ENCODE data around the gene CCT7. TPM values are rescaled to one million over a fixed set of nuclear protein-coding genes. Genes with fewer than 3 reads are reported as not detected.

Gene CCT7
- total RNA-seq, 1 experiment from 2014 or later, result 648 TPM

DNA sequence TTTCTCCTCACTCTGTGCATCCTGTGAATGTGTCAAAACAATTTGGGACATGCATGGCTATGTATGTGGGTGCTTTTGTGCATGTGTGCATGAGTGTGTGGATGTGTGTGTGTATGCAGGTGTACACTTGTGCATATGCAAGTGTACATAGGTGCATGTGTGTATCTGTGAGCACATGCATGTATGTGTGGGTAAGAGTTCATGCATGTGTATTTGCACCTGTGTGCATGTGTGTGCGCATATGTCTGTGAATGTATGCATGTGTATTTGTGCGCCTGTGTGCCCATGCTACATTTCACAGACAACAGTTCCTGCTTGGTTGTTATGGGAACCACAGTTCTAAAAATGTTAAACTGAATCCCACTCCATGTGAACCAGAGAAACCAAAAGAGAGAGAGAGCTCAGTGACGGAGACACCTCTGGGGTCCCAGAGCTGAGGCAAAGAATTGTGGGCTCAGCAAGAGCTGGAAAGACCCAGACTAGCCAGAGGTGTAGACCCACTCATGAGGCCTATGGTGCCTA is 52.1 kb downstream of the CCT7 start:
- CTCF ChIA-PET, result no interaction called here
- H3K9me3 ChIP-seq (ENCODE audit: low read depth, low read length, poor library complexity, severe bottlenecking), result no peaks in the 10 kb centered on the region
- no TSS peak for BruUV-seq (replicated peaks)
- TF ChIP-seq, protein P1, sequence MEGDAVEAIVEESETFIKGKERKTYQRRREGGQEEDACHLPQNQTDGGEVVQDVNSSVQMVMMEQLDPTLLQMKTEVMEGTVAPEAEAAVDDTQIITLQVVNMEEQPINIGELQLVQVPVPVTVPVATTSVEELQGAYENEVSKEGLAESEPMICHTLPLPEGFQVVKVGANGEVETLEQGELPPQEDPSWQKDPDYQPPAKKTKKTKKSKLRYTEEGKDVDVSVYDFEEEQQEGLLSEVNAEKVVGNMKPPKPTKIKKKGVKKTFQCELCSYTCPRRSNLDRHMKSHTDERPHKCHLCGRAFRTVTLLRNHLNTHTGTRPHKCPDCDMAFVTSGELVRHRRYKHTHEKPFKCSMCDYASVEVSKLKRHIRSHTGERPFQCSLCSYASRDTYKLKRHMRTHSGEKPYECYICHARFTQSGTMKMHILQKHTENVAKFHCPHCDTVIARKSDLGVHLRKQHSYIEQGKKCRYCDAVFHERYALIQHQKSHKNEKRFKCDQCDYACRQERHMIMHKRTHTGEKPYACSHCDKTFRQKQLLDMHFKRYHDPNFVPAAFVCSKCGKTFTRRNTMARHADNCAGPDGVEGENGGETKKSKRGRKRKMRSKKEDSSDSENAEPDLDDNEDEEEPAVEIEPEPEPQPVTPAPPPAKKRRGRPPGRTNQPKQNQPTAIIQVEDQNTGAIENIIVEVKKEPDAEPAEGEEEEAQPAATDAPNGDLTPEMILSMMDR (conservative IDR thresholded peaks at IDR 0.05; ENCODE audit: low read depth, low read length), result no peak
- no peak for TF ChIP-seq EZH2 (IDR thresholded peaks at IDR 0.05; ENCODE audit: borderline replicate concordance, low read depth, low read length, poor library complexity, severe bottlenecking)
- DNase-seq (ENCODE audit: low spot score), result no peak
- no peaks in the 10 kb centered on the region for H3K4me1 ChIP-seq (ENCODE audit: insufficient read depth, low read length, poor library complexity, severe bottlenecking)
- H3K27ac ChIP-seq (ENCODE audit: low read depth, low read length, poor library complexity, severe bottlenecking), result no peak overlapping the region
- no peaks in the 10 kb centered on the region for H3K36me3 ChIP-seq (ENCODE audit: insufficient read depth, low read length, poor library complexity, severe bottlenecking)
- POLR2A ChIA-PET (ENCODE audit: low non-redundant PET), result no interaction called here
- no peak overlapping the region for H3K4me3 ChIP-seq (ENCODE audit: low read depth, low read length, poor library complexity, severe bottlenecking)
- intact Hi-C loops (cut with micrococcal nuclease; ENCODE audit: unreplicated experiment), result no loop called here
- peaks cover 12% of the 10 kb centered on the region for H3K27me3 ChIP-seq (replicated peaks; ENCODE audit: insufficient read depth, low read depth, low read length, poor library complexity)

DNA sequence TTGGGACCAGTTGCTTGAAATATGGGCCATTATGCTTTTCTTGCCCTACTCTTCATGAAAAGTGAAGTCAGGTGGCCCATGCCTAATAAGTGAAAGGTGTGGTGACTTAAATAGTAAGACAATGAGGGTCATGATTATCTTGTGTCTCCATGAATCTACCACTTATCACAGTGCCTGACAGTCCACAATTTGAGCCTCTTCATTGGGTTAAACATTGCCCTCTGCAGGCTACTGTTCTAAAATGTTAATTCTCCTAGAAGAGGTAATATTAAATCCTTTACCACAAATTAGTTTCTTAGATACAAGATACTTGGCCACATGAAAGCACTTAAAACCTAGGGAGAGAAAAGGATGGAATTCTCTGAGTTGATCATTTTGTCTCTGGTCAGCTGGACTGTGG is 55.2 kb downstream of the CCT7 start:
- H3K4me1 ChIP-seq (ENCODE audit: insufficient read depth, low read length, poor library complexity, severe bottlenecking), result peaks cover 6% of the 10 kb centered on the region
- CTCF ChIA-PET, result interaction anchor here (0.6 kb wide), 2 partner anchors 308 to 1225 kb away, joined by 3 to 9 read pairs; partner anchors contain the start of gene TLX2
- no peaks in the 10 kb centered on the region for H3K9me3 ChIP-seq (ENCODE audit: low read depth, low read length, poor library complexity, severe bottlenecking)
- DNase-seq (ENCODE audit: low spot score), result no peak
- H3K27me3 ChIP-seq (replicated peaks; ENCODE audit: insufficient read depth, low read depth, low read length, poor library complexity), result peaks cover 43% of the 10 kb centered on the region
- POLR2A ChIA-PET (ENCODE audit: low non-redundant PET), result no interaction called here
- no peaks in the 10 kb centered on the region for H3K36me3 ChIP-seq (ENCODE audit: insufficient read depth, low read length, poor library complexity, severe bottlenecking)
- intact Hi-C loops (cut with micrococcal nuclease; ENCODE audit: unreplicated experiment), result no loop called here
- H3K27ac ChIP-seq (ENCODE audit: low read depth, low read length, poor library complexity, severe bottlenecking), result no peak overlapping the region
- no peak for TF ChIP-seq EZH2 (IDR thresholded peaks at IDR 0.05; ENCODE audit: borderline replicate concordance, low read depth, low read length, poor library complexity, severe bottlenecking)
- TF ChIP-seq, protein P1 (conservative IDR thresholded peaks at IDR 0.05; ENCODE audit: low read depth, low read length), result 0 out of 2 replicates have a peak, but pooled peaks have one; percentile 28
- no peak overlapping the region for H3K4me3 ChIP-seq (ENCODE audit: low read depth, low read length, poor library complexity, severe bottlenecking)
- BruUV-seq (replicated peaks), result no TSS peak

DNA sequence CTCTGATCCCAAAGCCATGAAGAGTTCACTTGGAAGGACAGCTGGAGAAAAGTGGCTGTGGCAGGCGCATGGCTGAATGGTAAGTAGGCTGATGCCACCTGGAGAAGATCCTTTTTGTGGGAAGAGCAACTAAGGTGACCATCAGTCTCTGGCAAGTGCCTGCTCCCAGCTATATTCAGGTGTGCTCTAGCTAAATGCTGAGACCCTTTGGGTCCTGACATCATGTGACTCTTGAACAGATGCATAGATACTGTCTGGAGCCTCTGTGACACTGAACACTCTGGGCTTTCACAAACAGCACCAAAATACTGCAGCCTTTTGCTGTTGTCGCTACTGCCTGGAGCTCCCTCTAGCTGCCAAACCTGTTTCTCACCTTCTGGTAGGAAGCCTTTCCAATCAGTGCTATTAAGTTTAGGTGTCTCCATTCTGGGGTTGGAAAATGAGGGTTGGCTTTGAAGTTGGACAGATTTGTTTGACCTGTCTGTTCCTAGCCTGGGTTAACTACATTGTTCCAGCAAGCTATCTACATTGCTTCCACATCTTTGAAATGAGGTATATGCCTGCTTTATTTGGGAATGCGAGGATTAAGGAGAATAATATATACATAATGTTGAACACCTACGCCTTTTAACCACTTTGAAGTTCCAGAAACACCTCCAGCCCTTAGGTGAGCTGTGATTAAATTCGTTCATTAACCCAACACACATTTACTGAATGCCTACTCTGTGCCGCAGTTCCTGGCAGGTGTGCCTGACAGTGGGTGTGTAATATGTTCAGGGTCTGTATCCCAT is 56.1 kb downstream of the CCT7 start:
- peaks cover 53% of the 10 kb centered on the region for H3K27me3 ChIP-seq (replicated peaks; ENCODE audit: insufficient read depth, low read depth, low read length, poor library complexity)
- BruUV-seq (replicated peaks), result no TSS peak
- H3K4me1 ChIP-seq (ENCODE audit: insufficient read depth, low read length, poor library complexity, severe bottlenecking), result peaks cover 6% of the 10 kb centered on the region
- H3K9me3 ChIP-seq (ENCODE audit: low read depth, low read length, poor library complexity, severe bottlenecking), result no peaks in the 10 kb centered on the region
- ChIA-PET CTCF (interaction anchor here (0.6 to 1.2 kb wide), 6 partner anchors 45 to 307 kb away, joined by 3 to 5 read pairs (median 3); partner anchors contain the start of genes ALMS1 and PRADC1), POLR2A (ENCODE audit: low non-redundant PET) (interaction anchor here (0.6 kb wide), 1 partner anchor 669 kb away, joined by 3 read pairs; no protein-coding TSS in a partner anchor)
- TF ChIP-seq EZH2 (IDR thresholded peaks at IDR 0.05; ENCODE audit: borderline replicate concordance, low read depth, low read length, poor library complexity, severe bottlenecking), result no peak
- TF ChIP-seq, protein P1 (conservative IDR thresholded peaks at IDR 0.05; ENCODE audit: low read depth, low read length), result peak; percentile 70
- no peak overlapping the region for H3K27ac ChIP-seq (ENCODE audit: low read depth, low read length, poor library complexity, severe bottlenecking)
- DNase-seq (ENCODE audit: low spot score), result peak; percentile 52
- intact Hi-C loops (cut with micrococcal nuclease; ENCODE audit: unreplicated experiment), result no loop called here
- H3K4me3 ChIP-seq (ENCODE audit: low read depth, low read length, poor library complexity, severe bottlenecking), result no peak overlapping the region
- H3K36me3 ChIP-seq (ENCODE audit: insufficient read depth, low read length, poor library complexity, severe bottlenecking), result no peaks in the 10 kb centered on the region
